H1 (cell line): ENCODE measurements around the gene SESN3. TPM values are rescaled to one million over a fixed set of nuclear protein-coding genes. Genes with fewer than 3 reads are reported as not detected.

Source experiments
- CTCF ChIA-PET: fragments of 300-600 bp; sonication (Branson Sonifier 250); formaldehyde crosslinking; loops from one replicate; lab custom pipeline; 2021; ENCODE audit not compliant: partially characterized antibody; lab: Charles Lee
- POLR2A ChIA-PET: fragments of 300-600 bp; sonication (Branson Sonifier 250); formaldehyde crosslinking; loops from one replicate; lab custom pipeline; 2021; ENCODE audit warnings: inconsistent platforms; ENCODE audit not compliant: partially characterized antibody; lab: Charles Lee
- DNase-seq, 2 experiments: peaks; one replicate each; pipeline versions ENCODE4 v3.0.0 to v3.0.0-alpha.2; 2010 to 2022; ENCODE audit warnings: low spot score in 2 of 2, low read depth in 1 of 2, mixed read lengths in 1 of 2
- FAIRE-seq: peaks from 2 replicates; lab custom pipeline; 2011; peaks lifted over from hg19 to GRCh38; lab: Jason Lieb, UNC
- H2AFZ ChIP-seq: 2 replicates; pipeline ENCODE4 v1.8.1; 2012; ENCODE audit warnings: low read length, inconsistent platforms
- H2AK5ac ChIP-seq: 2 replicates; pipeline ENCODE4 v1.6.1; 2013; ENCODE audit warnings: low read depth, low read length
- H2BK120ac ChIP-seq: replicated peaks from 2 replicates; pipeline ENCODE3; 2013; ENCODE audit warnings: low read depth, low read length, inconsistent platforms
- H2BK12ac ChIP-seq: 2 replicates; pipeline ENCODE4 v1.6.1; 2013; ENCODE audit warnings: low read depth, low read length
- H2BK15ac ChIP-seq: 2 replicates; pipeline ENCODE4 v1.6.1; 2013; ENCODE audit warnings: low read length
- H2BK20ac ChIP-seq: 2 replicates; pipeline ENCODE4 v1.6.1; 2013; ENCODE audit warnings: low read length
- H2BK5ac ChIP-seq: 2 replicates; pipeline ENCODE4 v1.6.1; 2013; ENCODE audit warnings: low read depth, low read length
- H3K14ac ChIP-seq: 2 replicates; pipeline ENCODE4 v1.6.1; 2013; ENCODE audit warnings: inconsistent platforms; ENCODE audit not compliant: insufficient read length
- H3K18ac ChIP-seq: 2 replicates; pipeline ENCODE4 v1.6.1; 2013; ENCODE audit warnings: low read length; ENCODE audit errors: extremely low read depth
- H3K23ac ChIP-seq: 2 replicates; pipeline ENCODE4 v1.6.1; 2013; ENCODE audit warnings: inconsistent platforms; ENCODE audit not compliant: insufficient read length
- H3K23me2 ChIP-seq: 2 replicates; pipeline ENCODE4 v1.6.1; 2013; ENCODE audit warnings: low read depth, low read length
- H3K27ac ChIP-seq: 2 replicates; pipeline ENCODE4 v1.6.1; 2011; ENCODE audit warnings: low read depth, low read length, inconsistent platforms
- H3K27me3 ChIP-seq, 4 experiments: replicated peaks in 1 of 4; 1 replicate in 1 of 4; 2 replicates in 3 of 4; pipeline versions ENCODE4 v1.6.1 to v1.8.1; 2011 to 2013; ENCODE audit warnings: low read length in 3 of 4, mild to moderate bottlenecking in 3 of 4, inconsistent platforms in 2 of 4, mixed read lengths in 2 of 4, moderate library complexity in 1 of 4; ENCODE audit not compliant: control insufficient read depth in 3 of 4, insufficient read depth in 3 of 4; ENCODE audit errors: extremely low read depth in 1 of 4
- H3K36me3 ChIP-seq, 4 experiments: 2 replicates each; pipeline versions ENCODE4 v1.6.1 to v1.8.1; 2011 to 2013; ENCODE audit warnings: mild to moderate bottlenecking in 4 of 4, low read length in 3 of 4, moderate library complexity in 2 of 4, control low read depth in 1 of 4, inconsistent platforms in 1 of 4; ENCODE audit not compliant: insufficient read depth in 4 of 4, control insufficient read depth in 2 of 4
- H3K4ac ChIP-seq: replicated peaks from 2 replicates; pipeline ENCODE3; 2013; ENCODE audit warnings: low read length, low read depth, mixed read lengths, inconsistent platforms; ENCODE audit not compliant: insufficient read length
- H3K4me1 ChIP-seq, 4 experiments: replicated peaks in 1 of 4; 1 replicate in 1 of 4; 2 replicates in 3 of 4; pipeline versions ENCODE4 v1.6.1 to v1.8.1; 2011 to 2013; ENCODE audit warnings: low read length in 3 of 4, inconsistent platforms in 2 of 4, mixed read lengths in 1 of 4; ENCODE audit not compliant: insufficient read depth in 4 of 4, control insufficient read depth in 3 of 4
- H3K4me2 ChIP-seq, 2 experiments: 2 replicates each; pipeline versions ENCODE4 v1.6.1 to v1.8.1; 2011 to 2013; ENCODE audit warnings: low read depth in 2 of 2, low read length in 2 of 2, control low read depth in 1 of 2, inconsistent platforms in 1 of 2, mild to moderate bottlenecking in 1 of 2; ENCODE audit not compliant: insufficient read depth in 1 of 2
- H3K4me3 ChIP-seq, 4 experiments: fragments of 200-600, 300-600 bp in 1 of 4; sonication (generic), shearing (Covaris generic), sonication (Bioruptor Twin) in 1 of 4; 2 replicates each; pipeline versions ENCODE4 v1.5.1 to v1.8.1; 2011 to 2016; ENCODE audit warnings: low read length in 4 of 4, low read depth in 3 of 4, control low read depth in 2 of 4, inconsistent platforms in 2 of 4, mild to moderate bottlenecking in 2 of 4, mixed read lengths in 1 of 4, moderate library complexity in 1 of 4; ENCODE audit not compliant: insufficient read depth in 2 of 4; ENCODE audit errors: extremely low read depth in 1 of 4
- H3K56ac ChIP-seq: replicated peaks from 2 replicates; pipeline ENCODE3; 2013; ENCODE audit warnings: low read depth, mild to moderate bottlenecking, mixed read lengths, low read length, inconsistent platforms; ENCODE audit not compliant: insufficient read length
- H3K79me1 ChIP-seq: 2 replicates; pipeline ENCODE4 v1.6.1; 2013; ENCODE audit warnings: low read depth, low read length, control low read depth
- H3K79me2 ChIP-seq, 2 experiments: 2 replicates each; pipeline versions ENCODE4 v1.6.1 to v1.8.1; 2012 to 2013; ENCODE audit warnings: low read length in 2 of 2, mild to moderate bottlenecking in 2 of 2, inconsistent platforms in 1 of 2; ENCODE audit not compliant: insufficient read depth in 2 of 2, control insufficient read depth in 1 of 2
- H3K9ac ChIP-seq, 4 experiments: replicated peaks in 1 of 4; 1 replicate in 1 of 4; 2 replicates in 3 of 4; pipeline versions ENCODE4 v1.6.1 to v1.8.1; 2011 to 2013; ENCODE audit warnings: low read depth in 3 of 4, low read length in 3 of 4, control low read depth in 2 of 4, mild to moderate bottlenecking in 2 of 4, moderate library complexity in 2 of 4, inconsistent platforms in 1 of 4; ENCODE audit errors: extremely low read depth in 1 of 4
- H3K9me3 ChIP-seq, 2 experiments: 2 replicates each; pipeline versions ENCODE4 v1.6.1 to v1.8.1; 2012 to 2013; ENCODE audit warnings: mild to moderate bottlenecking in 2 of 2, moderate library complexity in 2 of 2, control low read depth in 1 of 2, inconsistent platforms in 1 of 2, low read depth in 1 of 2, low read length in 1 of 2, mixed read lengths in 1 of 2; ENCODE audit not compliant: insufficient read depth in 2 of 2
- H4K20me1 ChIP-seq, 2 experiments: replicated peaks in 1 of 2; 2 replicates each; pipeline versions ENCODE3 to v1.8.1; 2011 to 2013; ENCODE audit warnings: inconsistent platforms in 2 of 2, low read length in 2 of 2, mild to moderate bottlenecking in 1 of 2; ENCODE audit not compliant: insufficient read depth in 2 of 2, control insufficient read depth in 1 of 2
- H4K5ac ChIP-seq: 2 replicates; pipeline ENCODE4 v1.6.1; 2013; ENCODE audit warnings: low read length, low read depth, mixed read lengths, inconsistent platforms; ENCODE audit not compliant: insufficient read length
- H4K8ac ChIP-seq: 2 replicates; pipeline ENCODE4 v1.8.0; 2013; ENCODE audit warnings: mild to moderate bottlenecking, moderate library complexity, low read length, inconsistent platforms; ENCODE audit not compliant: insufficient read depth; ENCODE audit errors: extremely low read depth
- H4K91ac ChIP-seq: replicated peaks from 2 replicates; pipeline ENCODE3; 2013; ENCODE audit warnings: low read length, mixed read lengths, inconsistent platforms; ENCODE audit not compliant: insufficient read length
- ATF2 ChIP-seq: IDR thresholded peaks from 2 replicates; pipeline ENCODE4 v1.6.1; 2012; ENCODE audit warnings: low read length, inconsistent platforms
- BRCA1 ChIP-seq: IDR thresholded peaks from 2 replicates; pipeline ENCODE4 v1.6.1; 2012; ENCODE audit warnings: low read depth, low read length, improper control_type of control experiment
- CBX5 ChIP-seq: fragments of 300-800, 300-1000 bp; sonication (generic); IDR thresholded peaks from 2 replicates; pipeline ENCODE4 v1.7.1; 2016; ENCODE audit warnings: antibody characterized with exemption, low read length, low read depth
- EZH2 ChIP-seq: fragments of 200-600 bp; sonication (generic); IDR thresholded peaks from 2 replicates; pipeline ENCODE4 v1.7.1; 2012; ENCODE audit warnings: low read depth, mild to moderate bottlenecking, moderate library complexity, low read length, inconsistent platforms; ENCODE audit not compliant: severe bottlenecking
- HDAC6 ChIP-seq: IDR thresholded peaks from one replicate; pipeline ENCODE4 v1.7.1; 2012; ENCODE audit warnings: low read depth, mild to moderate bottlenecking, inconsistent platforms, low read length, moderate library complexity
- JUN ChIP-seq: IDR thresholded peaks from 2 replicates; pipeline ENCODE4 v1.6.1; 2011; ENCODE audit warnings: low read depth, mild to moderate bottlenecking, improper control_type of control experiment, low read length
- RFX5 ChIP-seq: IDR thresholded peaks from 2 replicates; pipeline ENCODE4 v1.6.1; 2011; ENCODE audit warnings: low read depth, low read length, improper control_type of control experiment, borderline replicate concordance
- SAP30 ChIP-seq: fragments of 300-600 bp; sonication (generic); IDR thresholded peaks from 2 replicates; pipeline ENCODE4 v1.7.1; 2012; ENCODE audit warnings: low read length, moderate library complexity, mild to moderate bottlenecking, inconsistent platforms; ENCODE audit not compliant: insufficient read depth, insufficient replicate concordance
- SP2 ChIP-seq: IDR thresholded peaks from 2 replicates; pipeline ENCODE4 v1.6.1; 2012; ENCODE audit warnings: mild to moderate bottlenecking, low read length, inconsistent platforms
- SP4 ChIP-seq: IDR thresholded peaks from 2 replicates; pipeline ENCODE4 v1.6.1; 2012; ENCODE audit warnings: low read length, inconsistent platforms
- WGBS, 2 experiments: shearing (Covaris generic) in 1 of 2; methylation state at CpG; one replicate each; pipeline versions ENCODE4 v1.1.6 to v1.1.7; 2013 to 2015; ENCODE audit warnings: low lambda C conversion rate in 2 of 2, mixed read lengths in 2 of 2, inconsistent platforms in 1 of 2, low coverage in 1 of 2, missing lambda C conversion rate in 1 of 2; ENCODE audit not compliant: insufficient replicate concordance in 2 of 2, insufficient coverage in 1 of 2, insufficient read length in 1 of 2; ENCODE audit errors: extremely low coverage in 1 of 2, missing lambda C conversion rate in 1 of 2; 5-methylcytosine and 5-hydroxymethylcytosine counted together
- polyA plus RNA-seq, 7 experiments: library from polyadenylated mRNA; depleted of rRNA in 3 of 7; stranded (reverse) in 5 of 7; unstranded in 2 of 7; fragments of >200 nt in 5 of 7; fragments of 200-250 nt in 2 of 7; gene quantifications; 1 replicate in 5 of 7; 2 replicates in 1 of 7; 4 replicates in 1 of 7; pipeline versions ENCODE4 v1.2.1 to v1.2.3, GENCODE V29; 2011 to 2013; ENCODE audit warnings: missing spikeins in 2 of 7, mixed read lengths in 2 of 7
- total RNA-seq: library from RNA; stranded (reverse); fragmentation: NEBNext Ultra II Directional; extraction: Animal tissue kit (Norgen Biotek cat#: 25700); gene quantifications from 2 replicates; pipeline ENCODE4 v1.2.1, GENCODE V29; 2021

Gene SESN3
- total and polyA plus RNA-seq, 2 of the 8 experiments (the other 6 are each of a cell fraction or from before 2014, with no cell fraction given), result 10.2 to 31.1 TPM

- no peak overlapping the region for H3K14ac ChIP-seq
- no peak overlapping the region for H2AFZ ChIP-seq
- H3K79me1 ChIP-seq, result no peaks in the 10 kb centered on the region
- no peak overlapping the region for H4K91ac ChIP-seq
- H2BK12ac ChIP-seq, result no peak overlapping the region
- no peaks in the 10 kb centered on the region for H3K27me3 ChIP-seq
- no peak overlapping the region for H3K4ac ChIP-seq
- DNase-seq, result no peak
- H2BK20ac ChIP-seq, result no peak overlapping the region
- no peak overlapping the region for H2BK5ac ChIP-seq
- H2AK5ac ChIP-seq, result no peak overlapping the region
- no peaks in the 10 kb centered on the region for H3K23me2 ChIP-seq
- no peak overlapping the region for H3K27ac ChIP-seq
- H3K23ac ChIP-seq, result no peak overlapping the region
- H3K4me1 ChIP-seq, result no peaks in the 10 kb centered on the region; a peak in 1 of 7 replicates
- H3K56ac ChIP-seq, result no peak overlapping the region
- peaks cover 0 to 18% of the 10 kb centered on the region in 2 experiments; a peak in 2 of 4 replicates for H3K79me2 ChIP-seq
- no peak for TF ChIP-seq JUN
- TF ChIP-seq SP2, result no peak
- TF ChIP-seq HDAC6, result no peak
- no peak for TF ChIP-seq SP4
- TF ChIP-seq EZH2, result no peak
- TF ChIP-seq ATF2, result no peak
- TF ChIP-seq RFX5, result no peak
- no peak for TF ChIP-seq BRCA1
- no peak for TF ChIP-seq CBX5
- no peak for TF ChIP-seq SAP30
- TF ChIP-seq, all 59 proteins: peak for 0
- Histone ChIP-seq H4K20me1 (peaks cover 0 to 1% of the 10 kb centered on the region in 2 experiments), H2BK15ac (no peak overlapping the region), H3K18ac (no peak overlapping the region), H4K5ac (no peak overlapping the region), H3K9me3 (no peaks in the 10 kb centered on the region), H3K4me3 (no peak overlapping the region), H2BK120ac (no peak overlapping the region), H4K8ac (no peak overlapping the region), H3K36me3 (peaks cover 0 to 45% (median 6%) of the 10 kb centered on the region in 4 experiments; a peak in 6 of 8 replicates), H3K4me2 (no peak overlapping the region), H3K9ac (no peak overlapping the region)
- CTCF ChIA-PET, result interaction anchor here (1.4 to 1.6 kb wide), 2 partner anchors 34 to 513 kb away, joined by 3 read pairs; no protein-coding TSS in a partner anchor
- FAIRE-seq, result no peak
- POLR2A ChIA-PET, result no interaction called here
- 88% methylated on average over 3 of the region's 3 CpGs; no CpG with 5 or more reads in 1 of the 2 experiments for WGBS, 2 experiments
These were observed 38.3 kb downstream of the SESN3 start for GRCh38 chr11:95192717-95193116.
